GM18520 (cell line): ENCODE measurements around the gene TRANK1.
A peak's percentile ranks its signal among the peaks of the same experiment; 100 is the strongest.
"Not testable (repeated sequence)": the region's sequence is repeated elsewhere in the genome, so short reads cannot be mapped to it uniquely, and the experiment has no call there.

Experiments
- ATAC-seq: cut with Tn5 transposase; IDR thresholded peaks from one replicate; pipeline ENCODE4 v1.9.1; 2021; ENCODE audit not compliant: unreplicated experiment

Gene TRANK1

GRCh38 chr3:36920884-36921567, 23.8 kb downstream of the TRANK1 start:
- ATAC-seq: no peak

- ATAC-seq: no peak
Observed at GRCh38 chr3:36919439-36920160, 25.3 kb downstream of the TRANK1 start.

- peak; percentile 82 for ATAC-seq
Observed at GRCh38 chr3:36918050-36918449, 26.8 kb downstream of the TRANK1 start.

- peak; percentile 94 for ATAC-seq
Observed at GRCh38 chr3:36911990-36912804, 32.7 kb downstream of the TRANK1 start.

GRCh38 chr3:36909666-36910065, 35.2 kb downstream of the TRANK1 start:
- no peak for ATAC-seq

GRCh38 chr3:36909181-36909580, 35.7 kb downstream of the TRANK1 start:
- ATAC-seq: no peak

GRCh38 chr3:36908647-36909180, 36.1 kb downstream of the TRANK1 start:
- ATAC-seq: no peak

- no peak for ATAC-seq
Observed at GRCh38 chr3:36907911-36908646, 36.8 kb downstream of the TRANK1 start.

GRCh38 chr3:36906504-36907149, 38.2 kb downstream of the TRANK1 start:
- ATAC-seq: no peak

- ATAC-seq: no peak
Observed at GRCh38 chr3:36905545-36905944, 39.3 kb downstream of the TRANK1 start.

GRCh38 chr3:36904641-36905040, 40.2 kb downstream of the TRANK1 start:
- ATAC-seq: no peak

- ATAC-seq: not testable (repeated sequence)
Observed at GRCh38 chr3:36904065-36904464, 40.8 kb downstream of the TRANK1 start.

GRCh38 chr3:36903119-36903882, 41.6 kb downstream of the TRANK1 start:
- ATAC-seq: no peak

- no peak for ATAC-seq
Observed at GRCh38 chr3:36901588-36901987, 43.3 kb downstream of the TRANK1 start.

- no peak for ATAC-seq
Observed at GRCh38 chr3:36900474-36901443, 44.1 kb downstream of the TRANK1 start.

GRCh38 chr3:36895496-36896409, 49.1 kb downstream of the TRANK1 start:
- no peak for ATAC-seq

GRCh38 chr3:36894914-36895313, 49.9 kb downstream of the TRANK1 start:
- no peak for ATAC-seq
